Loucy (cell line): ENCODE data around the gene MUC20.
"Not testable (repeated sequence)": the region's sequence is repeated elsewhere in the genome, so short reads cannot be mapped to it uniquely, and the experiment has no call there.

Source experiments
- H2AFZ ChIP-seq: fragments of 200-600 bp; sonication (generic); 2 replicates; pipeline ENCODE4 v1.6.0; 2016; ENCODE audit warnings: antibody characterized with exemption, mild to moderate bottlenecking, low read length, moderate library complexity
- H3F3A ChIP-seq: fragments of 200-600 bp; 2 replicates; pipeline ENCODE4 v1.6.0; 2016; ENCODE audit warnings: antibody characterized with exemption, low read depth, mild to moderate bottlenecking
- H3K27me3 ChIP-seq: fragments of 200-600 bp; sonication (generic); 2 replicates; pipeline ENCODE4 v1.6.1; 2014; ENCODE audit warnings: low read length, mild to moderate bottlenecking; ENCODE audit not compliant: insufficient read depth, poor library complexity, severe bottlenecking
- H3K36me3 ChIP-seq: fragments of 200-600 bp; sonication (generic); 2 replicates; pipeline ENCODE4 v1.6.1; 2016; ENCODE audit warnings: low read length; ENCODE audit not compliant: insufficient read depth
- H3K4me1 ChIP-seq: fragments of 200-600 bp; sonication (generic); 2 replicates; pipeline ENCODE4 v1.5.1; 2014; ENCODE audit warnings: low read length, mild to moderate bottlenecking; ENCODE audit not compliant: insufficient read depth, poor library complexity, severe bottlenecking
- H3K4me2 ChIP-seq: fragments of 200-600 bp; sonication (generic); 2 replicates; pipeline ENCODE4 v1.6.0; 2014; ENCODE audit warnings: antibody characterized with exemption, low read length, low read depth, mild to moderate bottlenecking; ENCODE audit not compliant: poor library complexity, severe bottlenecking
- H3K4me3 ChIP-seq: fragments of 200-600 bp; sonication (generic); 2 replicates; pipeline ENCODE4 v1.5.1; 2014; ENCODE audit warnings: low read length, mild to moderate bottlenecking, mixed read lengths; ENCODE audit not compliant: poor library complexity, severe bottlenecking
- H3K79me2 ChIP-seq: fragments of 200-600 bp; sonication (generic); 2 replicates; pipeline ENCODE4 v1.6.1; 2014; ENCODE audit warnings: low read length; ENCODE audit not compliant: insufficient read depth
- H3K9ac ChIP-seq: fragments of 200-600 bp; sonication (generic); 2 replicates; pipeline ENCODE4 v1.6.0; 2014; ENCODE audit warnings: mild to moderate bottlenecking, low read depth, low read length, moderate library complexity; ENCODE audit not compliant: poor library complexity, severe bottlenecking
- H3K9me2 ChIP-seq: fragments of 200-600 bp; sonication (generic); replicated peaks from 2 replicates; pipeline ENCODE4 v1.6.1; 2016; ENCODE audit warnings: low read depth, low read length, mixed read lengths
- H3K9me3 ChIP-seq: fragments of 200-600 bp; sonication (generic); 2 replicates; pipeline ENCODE4 v1.6.1; 2014; ENCODE audit warnings: mild to moderate bottlenecking, antibody characterized with exemption, low read length, low read depth; ENCODE audit not compliant: insufficient read depth
- H4K20me1 ChIP-seq: fragments of 200-600 bp; sonication (generic); 2 replicates; pipeline ENCODE4 v1.6.0; 2014; ENCODE audit warnings: antibody characterized with exemption, low read length, mild to moderate bottlenecking; ENCODE audit not compliant: insufficient read depth, poor library complexity, severe bottlenecking
- EZH2phosphoT487 ChIP-seq: fragments of 200-600 bp; IDR thresholded peaks from 2 replicates; pipeline ENCODE4 v1.6.1; 2018; ENCODE audit warnings: antibody characterized with exemption, mild to moderate bottlenecking, moderate library complexity, borderline replicate concordance
- TF ChIP-seq, protein P1 (sequence below): fragments of 200-600 bp; sonication (generic); conservative IDR thresholded peaks from 2 replicates; pipeline ENCODE4 v1.5.1; 2014; ENCODE audit warnings: mild to moderate bottlenecking, antibody characterized with exemption, low read length

The MUC20 gene

GRCh38 chr3:195724363-195724762 is 3.6 kb downstream of the MUC20 start:
- not testable (repeated sequence) for H3K4me1 ChIP-seq, H3K79me2 ChIP-seq, H3K4me3 ChIP-seq, H3K9me3 ChIP-seq, H2AFZ ChIP-seq, H3K36me3 ChIP-seq, H3F3A ChIP-seq, H3K9me2 ChIP-seq, H3K27me3 ChIP-seq, H3K4me2 ChIP-seq, H3K9ac ChIP-seq, H4K20me1 ChIP-seq

GRCh38 chr3:195725916-195726740 is 5.3 kb downstream of the MUC20 start:
- H3K36me3 ChIP-seq, H3K27me3 ChIP-seq, H3K79me2 ChIP-seq, H3K9ac ChIP-seq, H3K4me3 ChIP-seq, H3K4me1 ChIP-seq, H3F3A ChIP-seq, H2AFZ ChIP-seq, H3K9me3 ChIP-seq, H3K9me2 ChIP-seq, H3K4me2 ChIP-seq, H4K20me1 ChIP-seq: not testable (repeated sequence)

DNA sequence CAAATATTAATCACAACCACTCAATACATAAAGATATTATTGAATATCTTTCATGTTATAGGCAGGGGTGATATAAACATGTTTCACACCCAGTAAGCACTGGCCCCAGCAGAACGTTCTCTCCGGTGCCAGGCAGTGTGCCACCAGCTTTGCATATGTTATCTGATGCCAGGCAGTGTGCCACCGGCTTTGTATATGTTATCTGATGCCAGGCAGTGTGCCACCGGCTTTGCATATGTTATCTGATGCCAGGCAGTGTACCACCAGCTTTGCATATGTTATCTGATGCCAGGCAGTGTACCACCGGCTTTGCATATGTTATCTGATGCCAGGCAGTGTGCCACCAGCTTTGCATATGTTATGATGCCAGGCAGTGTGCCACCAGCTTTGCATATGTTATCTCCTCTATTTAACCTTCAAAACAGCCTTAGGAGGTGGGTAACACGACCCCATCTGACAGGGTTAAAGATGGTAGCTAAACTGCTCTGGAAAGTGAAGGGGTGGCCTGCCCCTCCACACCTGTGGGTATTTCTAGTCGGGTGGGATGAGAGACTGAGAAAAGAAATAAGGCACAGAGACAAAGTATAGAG is 6.9 kb downstream of the MUC20 start:
- no peak overlapping the region for H3K9ac ChIP-seq
- no peaks in the 10 kb centered on the region for H3K9me3 ChIP-seq
- no peaks in the 10 kb centered on the region for H3K79me2 ChIP-seq
- no peaks in the 10 kb centered on the region for H4K20me1 ChIP-seq
- H3K27me3 ChIP-seq, result no peaks in the 10 kb centered on the region
- H2AFZ ChIP-seq, result no peak overlapping the region
- H3K9me2 ChIP-seq, result no peaks in the 10 kb centered on the region
- no peaks in the 10 kb centered on the region for H3F3A ChIP-seq
- H3K4me1 ChIP-seq, result peaks cover 8% of the 10 kb centered on the region
- no peaks in the 10 kb centered on the region for H3K36me3 ChIP-seq
- TF ChIP-seq, protein P1, sequence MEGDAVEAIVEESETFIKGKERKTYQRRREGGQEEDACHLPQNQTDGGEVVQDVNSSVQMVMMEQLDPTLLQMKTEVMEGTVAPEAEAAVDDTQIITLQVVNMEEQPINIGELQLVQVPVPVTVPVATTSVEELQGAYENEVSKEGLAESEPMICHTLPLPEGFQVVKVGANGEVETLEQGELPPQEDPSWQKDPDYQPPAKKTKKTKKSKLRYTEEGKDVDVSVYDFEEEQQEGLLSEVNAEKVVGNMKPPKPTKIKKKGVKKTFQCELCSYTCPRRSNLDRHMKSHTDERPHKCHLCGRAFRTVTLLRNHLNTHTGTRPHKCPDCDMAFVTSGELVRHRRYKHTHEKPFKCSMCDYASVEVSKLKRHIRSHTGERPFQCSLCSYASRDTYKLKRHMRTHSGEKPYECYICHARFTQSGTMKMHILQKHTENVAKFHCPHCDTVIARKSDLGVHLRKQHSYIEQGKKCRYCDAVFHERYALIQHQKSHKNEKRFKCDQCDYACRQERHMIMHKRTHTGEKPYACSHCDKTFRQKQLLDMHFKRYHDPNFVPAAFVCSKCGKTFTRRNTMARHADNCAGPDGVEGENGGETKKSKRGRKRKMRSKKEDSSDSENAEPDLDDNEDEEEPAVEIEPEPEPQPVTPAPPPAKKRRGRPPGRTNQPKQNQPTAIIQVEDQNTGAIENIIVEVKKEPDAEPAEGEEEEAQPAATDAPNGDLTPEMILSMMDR, result no peak
- TF ChIP-seq EZH2phosphoT487, result no peak
- H3K4me3 ChIP-seq, result no peak overlapping the region
- H3K4me2 ChIP-seq, result peak overlapping the region; percentile 2

DNA sequence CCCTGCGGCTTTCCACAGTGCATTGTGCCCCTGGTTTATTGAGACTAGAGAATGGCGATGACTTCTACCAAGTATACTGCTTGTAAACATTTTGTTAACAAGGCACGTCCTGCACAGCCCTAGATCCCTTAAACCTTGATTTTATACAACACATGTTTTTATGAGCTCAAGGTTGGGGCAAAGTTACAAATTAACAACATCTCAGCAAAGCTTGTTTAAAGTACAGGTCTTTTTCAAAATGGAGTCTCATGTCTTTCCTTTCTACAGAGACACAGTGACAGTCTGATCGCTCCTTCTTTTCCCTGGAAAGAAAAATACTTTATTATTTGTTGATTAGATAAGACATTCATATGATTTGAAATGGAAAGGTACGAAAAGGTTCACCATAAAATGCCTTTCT is 8.0 kb downstream of the MUC20 start:
- not testable (repeated sequence) for H3K36me3 ChIP-seq, H3K79me2 ChIP-seq, H3K27me3 ChIP-seq, H4K20me1 ChIP-seq, H3K9ac ChIP-seq, H3K9me3 ChIP-seq, H3K4me1 ChIP-seq, H3K9me2 ChIP-seq, H2AFZ ChIP-seq, H3K4me3 ChIP-seq, H3F3A ChIP-seq, H3K4me2 ChIP-seq
